Germinal center (tissue), 1 donor: ENCODE measurements around the gene ELOA2.
"Not testable (repeated sequence)": the region's sequence is repeated elsewhere in the genome, so short reads cannot be mapped to it uniquely, and the experiment has no call there.

Experiments used
- DNase-seq: peaks from one replicate; pipeline ENCODE4 v3.0.0; 2012; ENCODE audit warnings: mixed read lengths, low spot score

Gene ELOA2

GRCh38 chr18:47020757-47021156 is 14.7 kb downstream of the ELOA2 start:
- not testable (repeated sequence) for DNase-seq

- DNase-seq, result not testable (repeated sequence)
Observed at GRCh38 chr18:47019870-47020269, 15.6 kb downstream of the ELOA2 start.
